B cell (primary cell): ENCODE results near the gene RIIAD1. TPM values are rescaled to one million over a fixed set of nuclear protein-coding genes. Genes with fewer than 3 reads are reported as not detected.

ENCODE experiments used
- ATAC-seq: fragments of 200-7000 bp; cut with Tn5 transposase; one replicate; pipeline ENCODE4 v1.10.0; 2021; ENCODE audit warnings: low read depth, mild to moderate bottlenecking, moderate number of reproducible peaks, moderate library complexity
- CTCF ChIA-PET: fragments of 350-600 bp; sonication (Branson Sonifier 250); formaldehyde crosslinking; loops from one replicate; lab custom pipeline; 2021; ENCODE audit warnings: antibody characterized with exemption, inconsistent platforms; lab: Charles Lee
- POLR2A ChIA-PET: fragments of 350-600 bp; sonication (Branson Sonifier 250); formaldehyde crosslinking; loops from one replicate; lab custom pipeline; 2021; ENCODE audit warnings: antibody characterized with exemption; lab: Charles Lee
- DNase-seq: peaks from one replicate; pipeline ENCODE4 v3.0.0; 2013
- H2AFZ ChIP-seq: 2 replicates; pipeline ENCODE4 v1.6.1; 2012; ENCODE audit warnings: mild to moderate bottlenecking, low read depth, low read length; ENCODE audit not compliant: insufficient read depth, poor library complexity, severe bottlenecking
- H3K27ac ChIP-seq, 2 donors: 1 replicate in 1 of 2; 2 replicates in 1 of 2; pipeline ENCODE4 v1.5.1; 2012 to 2013; ENCODE audit warnings: low read length in 2 of 2, mild to moderate bottlenecking in 2 of 2, moderate library complexity in 1 of 2
- H3K27me3 ChIP-seq, 4 experiments: fragments of 200-600 bp in 1 of 4; sonication (generic) in 1 of 4; replicated peaks in 1 of 4; 1 replicate in 2 of 4; 2 replicates in 2 of 4; pipeline versions ENCODE4 v1.6.1 to v1.7.0; 2013 to 2016; ENCODE audit warnings: low read length in 3 of 4, mild to moderate bottlenecking in 2 of 4, mixed read lengths in 1 of 4, moderate library complexity in 1 of 4; ENCODE audit not compliant: insufficient read depth in 4 of 4, control insufficient read depth in 3 of 4; ENCODE audit errors: control extremely low read depth in 1 of 4
- H3K36me3 ChIP-seq, 2 experiments: replicated peaks in 1 of 2; 1 replicate in 1 of 2; 2 replicates in 1 of 2; pipeline versions ENCODE4 v1.6.1 to v1.7.1; 2013; ENCODE audit warnings: low read length in 1 of 2; ENCODE audit not compliant: insufficient read depth in 2 of 2, control insufficient read depth in 1 of 2; ENCODE audit errors: control extremely low read depth in 1 of 2, extremely low read depth in 1 of 2
- H3K4me1 ChIP-seq, 2 donors: fragments of 200-600 bp in 1 of 2; sonication (generic) in 1 of 2; 1 replicate in 1 of 2; 2 replicates in 1 of 2; pipeline versions ENCODE4 v1.5.1 to v1.6.1; 2013 to 2017; ENCODE audit warnings: low read length in 2 of 2; ENCODE audit not compliant: control insufficient read depth in 2 of 2, insufficient read depth in 2 of 2
- H3K4me2 ChIP-seq: replicated peaks from 2 replicates; pipeline ENCODE3; 2012; ENCODE audit warnings: mild to moderate bottlenecking, low read depth, low read length; ENCODE audit not compliant: poor library complexity, severe bottlenecking
- H3K4me3 ChIP-seq, 5 experiments: fragments of 200-600 bp in 1 of 5; sonication (generic) in 1 of 5; 1 replicate in 3 of 5; 2 replicates in 2 of 5; pipeline versions ENCODE4 v1.5.1 to v1.7.0; 2011 to 2016; ENCODE audit warnings: low read length in 4 of 5, mild to moderate bottlenecking in 4 of 5, low read depth in 2 of 5, control low read depth in 1 of 5, moderate library complexity in 1 of 5; ENCODE audit not compliant: insufficient read depth in 1 of 5; ENCODE audit errors: control extremely low read depth in 1 of 5, extremely low read depth in 1 of 5
- H3K79me2 ChIP-seq: fragments of 200-600 bp; sonication (generic); one replicate; pipeline ENCODE4 v1.6.0; 2016; ENCODE audit warnings: low read length; ENCODE audit not compliant: control insufficient read depth, insufficient read depth
- H3K9ac ChIP-seq: fragments of 200-600 bp; sonication (generic); 2 replicates; pipeline ENCODE4 v1.6.1; 2017; ENCODE audit warnings: mild to moderate bottlenecking, low read length, moderate library complexity
- H3K9me3 ChIP-seq, 3 donors: one replicate each; pipeline versions ENCODE4 v1.6.1 to v1.7.1; 2013; ENCODE audit warnings: low read length in 2 of 3; ENCODE audit not compliant: control insufficient read depth in 2 of 3, insufficient read depth in 1 of 3; ENCODE audit errors: control extremely low read depth in 1 of 3
- H4K20me1 ChIP-seq: 2 replicates; pipeline ENCODE4 v1.6.0; 2012; ENCODE audit warnings: mild to moderate bottlenecking, low read length; ENCODE audit not compliant: insufficient read depth, control insufficient read depth, poor library complexity, severe bottlenecking
- H3K27ac Mint-ChIP-seq: one replicate; pipeline ENCODE4 v1.8.0; 2021; ENCODE audit warnings: mixed read lengths
- H3K27me3 Mint-ChIP-seq: one replicate; pipeline ENCODE4 v1.8.0; 2021; ENCODE audit warnings: mixed read lengths
- H3K4me1 Mint-ChIP-seq: one replicate; pipeline ENCODE4 v1.8.0; 2021; ENCODE audit warnings: mixed read lengths
- H3K4me3 Mint-ChIP-seq: one replicate; pipeline ENCODE4 v1.8.0; 2021; ENCODE audit warnings: mixed read lengths
- H3K9me3 Mint-ChIP-seq: one replicate; pipeline ENCODE4 v1.8.0; 2022; ENCODE audit warnings: mixed read lengths; ENCODE audit not compliant: insufficient read depth
- EZH2 ChIP-seq: IDR thresholded peaks from 2 replicates; pipeline ENCODE4 v1.6.1; 2012; ENCODE audit warnings: borderline replicate concordance, low read depth, mild to moderate bottlenecking, moderate library complexity, low read length; ENCODE audit not compliant: insufficient read depth, poor library complexity, severe bottlenecking
- WGBS: methylation state at CpG from one replicate; pipeline ENCODE4 v1.1.5; 2013; ENCODE audit warnings: missing lambda C conversion rate; ENCODE audit not compliant: insufficient coverage; 5-methylcytosine and 5-hydroxymethylcytosine counted together
- intact Hi-C: fragments of 100-400 bp; cut with micrococcal nuclease; formaldehyde crosslinking; loops from one replicate; pipeline ENCODE4 v1.10.0; 2022
- polyA plus RNA-seq: library from polyadenylated mRNA; depleted of rRNA; stranded (reverse); fragments of >200 nt; gene quantifications from 2 replicates; pipeline ENCODE4 v1.2.3, GENCODE V29; 2012
- total RNA-seq, 2 donors: library from RNA; stranded (reverse); fragments of 120-200 nt in 1 of 2; gene quantifications; 1 replicate in 1 of 2; 2 replicates in 1 of 2; pipeline versions ENCODE4 v1.2.3 to v1.2.4, GENCODE V29; 2013 to 2022
- TF ChIP-seq, protein P1 (sequence below): fragments of 200-600 bp; IDR thresholded peaks from one replicate; pipeline ENCODE4 v1.8.0; 2022; ENCODE audit warnings: antibody characterized with exemption, mild to moderate bottlenecking

RIIAD1 gene
- total and polyA plus RNA-seq, 2 donors (not counting 1 experiment from before 2014, with no cell fraction given), result not detected

DNA sequence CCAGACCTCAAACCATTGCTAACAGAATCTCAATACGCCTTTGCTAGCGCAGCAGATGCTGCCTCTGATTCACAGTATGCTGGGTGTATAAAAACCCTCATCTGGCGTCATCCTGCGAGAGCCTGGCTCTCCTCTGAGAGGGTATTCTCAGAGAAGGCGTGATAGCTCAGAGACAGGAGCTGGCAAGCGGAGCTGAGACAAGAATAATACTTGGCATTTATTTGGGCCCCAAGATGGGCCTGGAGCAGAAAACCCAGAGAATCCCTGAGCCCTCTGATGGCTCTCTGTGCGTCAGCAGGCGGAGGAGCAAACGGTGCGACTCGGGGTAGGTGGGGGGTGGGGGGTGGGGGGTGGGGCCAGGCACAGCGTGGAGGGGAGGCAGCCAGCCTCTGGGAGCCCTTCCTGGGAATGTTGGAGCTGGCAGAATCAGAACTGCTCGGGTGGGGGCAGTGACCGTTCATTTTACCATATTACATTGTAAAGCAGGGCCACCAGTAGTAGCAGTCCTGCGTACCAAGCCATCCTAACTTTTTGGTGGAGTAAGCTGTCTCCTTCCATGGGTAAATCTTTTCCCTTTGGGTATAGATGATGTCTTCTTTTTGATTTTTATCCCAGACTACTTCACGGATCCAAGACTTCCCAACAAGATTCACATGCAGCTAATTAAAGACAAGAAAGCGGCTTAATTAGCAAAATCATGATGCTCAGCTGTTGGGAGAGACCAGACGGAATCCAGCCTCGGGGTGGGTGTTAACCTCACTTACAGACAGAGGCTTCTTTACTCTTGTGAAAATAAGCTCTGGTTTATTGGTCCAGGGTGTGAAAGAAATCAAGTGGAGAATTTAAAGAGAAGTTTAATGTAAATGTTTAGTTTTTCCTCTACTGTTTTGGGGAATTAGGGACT lies 7.1 kb downstream of the RIIAD1 start:
- Histone ChIP-seq H3K27ac (no peak overlapping the region), H3K4me3 (no peak overlapping the region), H3K9ac (no peak overlapping the region), H3K36me3 (no peaks in the 10 kb centered on the region), H2AFZ (no peak overlapping the region), H3K79me2 (no peaks in the 10 kb centered on the region), H3K4me2 (no peak overlapping the region), H3K27me3 (peaks cover 0 to 43% (median 22%) of the 10 kb centered on the region in 4 experiments), H4K20me1 (no peaks in the 10 kb centered on the region), H3K9me3 (no peaks in the 10 kb centered on the region), H3K4me1 (no peaks in the 10 kb centered on the region)
- CTCF ChIA-PET, result interaction anchor here (1.2 kb wide), 1 partner anchor 108 kb away, joined by 3 read pairs; no protein-coding TSS in a partner anchor
- intact Hi-C loops, result loop anchor here (10.0 kb wide), 1 partner anchor 106 kb away; the partner anchor contains the start of genes C2CD4D and RORC
- H3K9me3 Mint-ChIP-seq, result no peaks in the 10 kb centered on the region
- H3K27ac Mint-ChIP-seq, result no peak overlapping the region
- peaks cover 70% of the 10 kb centered on the region for H3K27me3 Mint-ChIP-seq
- no peak for DNase-seq
- ATAC-seq, result no peak
- H3K4me1 Mint-ChIP-seq, result no peaks in the 10 kb centered on the region
- POLR2A ChIA-PET, result no interaction called here
- WGBS, result 80% methylated on average over 12 of the region's 19 CpGs
- TF ChIP-seq, protein P1, sequence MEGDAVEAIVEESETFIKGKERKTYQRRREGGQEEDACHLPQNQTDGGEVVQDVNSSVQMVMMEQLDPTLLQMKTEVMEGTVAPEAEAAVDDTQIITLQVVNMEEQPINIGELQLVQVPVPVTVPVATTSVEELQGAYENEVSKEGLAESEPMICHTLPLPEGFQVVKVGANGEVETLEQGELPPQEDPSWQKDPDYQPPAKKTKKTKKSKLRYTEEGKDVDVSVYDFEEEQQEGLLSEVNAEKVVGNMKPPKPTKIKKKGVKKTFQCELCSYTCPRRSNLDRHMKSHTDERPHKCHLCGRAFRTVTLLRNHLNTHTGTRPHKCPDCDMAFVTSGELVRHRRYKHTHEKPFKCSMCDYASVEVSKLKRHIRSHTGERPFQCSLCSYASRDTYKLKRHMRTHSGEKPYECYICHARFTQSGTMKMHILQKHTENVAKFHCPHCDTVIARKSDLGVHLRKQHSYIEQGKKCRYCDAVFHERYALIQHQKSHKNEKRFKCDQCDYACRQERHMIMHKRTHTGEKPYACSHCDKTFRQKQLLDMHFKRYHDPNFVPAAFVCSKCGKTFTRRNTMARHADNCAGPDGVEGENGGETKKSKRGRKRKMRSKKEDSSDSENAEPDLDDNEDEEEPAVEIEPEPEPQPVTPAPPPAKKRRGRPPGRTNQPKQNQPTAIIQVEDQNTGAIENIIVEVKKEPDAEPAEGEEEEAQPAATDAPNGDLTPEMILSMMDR, result no peak
- TF ChIP-seq EZH2, result no peak
- no peak overlapping the region for H3K4me3 Mint-ChIP-seq
